DMS114 treated with DMSO at 0.1 percent for 48 hours (cell line): ENCODE results near the gene APLP2.

Experiments used
- DNase-seq: peaks from one replicate; lab custom pipeline; 2025; ENCODE audit not compliant: unreplicated experiment; lab: John Stamatoyannopoulos, UW

The APLP2 gene

DNA sequence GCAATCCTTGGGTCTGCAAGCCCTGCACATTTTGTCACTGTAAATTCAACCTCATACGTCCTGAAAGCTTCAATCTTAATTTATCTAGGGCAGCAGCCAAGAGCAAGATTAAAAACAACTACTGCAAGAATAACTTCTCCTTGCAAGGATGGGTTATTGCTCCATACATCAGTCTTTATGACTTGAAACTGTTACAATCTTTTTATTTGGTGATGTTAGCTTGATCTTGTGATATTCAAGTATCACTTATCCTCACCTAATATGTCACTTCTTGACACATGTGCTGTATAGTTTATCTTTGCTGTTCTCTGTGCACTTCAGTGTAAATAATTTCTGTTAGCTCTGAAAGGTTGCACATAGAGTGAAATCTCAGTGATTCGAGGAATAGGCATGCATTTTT, 14.7 kb upstream of the APLP2 start:
- DNase-seq, result no peak

DNA sequence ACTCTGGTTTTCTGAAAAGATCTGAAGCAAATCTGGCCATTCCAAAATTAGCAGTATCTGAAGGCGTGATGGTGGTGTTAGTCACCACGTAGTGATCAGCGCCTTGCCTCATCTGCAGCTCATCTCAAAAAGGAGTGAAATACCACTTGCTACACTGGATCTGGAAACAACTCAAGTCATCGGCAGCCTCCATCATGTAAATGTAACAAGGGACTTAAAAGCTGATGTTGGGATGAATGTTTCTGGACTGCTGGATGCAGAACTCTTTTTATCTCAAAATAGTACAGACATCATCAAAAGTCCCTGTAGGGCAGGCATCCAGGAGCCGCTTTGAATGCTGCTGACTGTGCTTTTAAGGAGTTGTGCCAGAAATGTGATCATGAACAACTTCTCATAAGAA, 14.1 kb upstream of the APLP2 start:
- DNase-seq, result no peak

DNA sequence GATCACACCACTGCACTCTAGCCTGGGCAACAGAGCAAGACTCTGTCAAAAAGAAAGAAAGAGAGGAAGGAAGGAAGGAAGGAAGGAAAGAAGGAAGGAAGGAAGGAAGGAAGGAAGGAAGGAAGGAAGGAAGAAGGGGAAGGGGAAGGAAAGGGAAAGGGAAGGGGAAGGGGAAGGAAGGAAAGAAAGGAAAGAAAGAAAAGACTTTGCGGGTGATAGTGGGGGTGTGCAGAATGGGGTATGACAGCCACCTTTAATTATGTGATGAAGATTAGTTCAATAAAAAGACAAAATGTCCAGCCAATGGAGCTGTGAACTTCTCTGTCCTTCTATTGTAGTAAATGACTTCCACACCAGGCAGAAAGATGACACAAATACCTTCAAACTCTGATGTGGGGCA, 8.7 kb upstream of the APLP2 start:
- no peak for DNase-seq

DNA sequence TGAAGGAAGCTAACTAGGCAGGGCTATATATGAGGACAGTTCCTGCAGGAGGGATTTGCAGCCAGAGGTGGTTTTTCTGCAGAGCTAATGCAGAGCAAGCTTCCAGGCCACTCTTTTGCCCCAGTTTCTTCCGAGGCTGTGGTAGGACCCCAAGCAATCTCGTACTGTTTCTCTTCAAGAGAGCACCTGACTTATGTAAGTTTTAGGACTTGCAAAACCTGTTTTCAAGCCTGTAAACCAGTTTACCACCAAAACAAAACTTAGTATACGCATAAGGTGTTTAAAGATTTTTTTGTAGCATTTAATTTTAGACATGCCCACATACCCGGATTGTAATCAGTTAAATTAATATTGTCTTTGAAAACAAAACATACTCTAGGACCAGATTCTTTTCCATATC, 7.7 kb upstream of the APLP2 start:
- DNase-seq, result no peak

DNA sequence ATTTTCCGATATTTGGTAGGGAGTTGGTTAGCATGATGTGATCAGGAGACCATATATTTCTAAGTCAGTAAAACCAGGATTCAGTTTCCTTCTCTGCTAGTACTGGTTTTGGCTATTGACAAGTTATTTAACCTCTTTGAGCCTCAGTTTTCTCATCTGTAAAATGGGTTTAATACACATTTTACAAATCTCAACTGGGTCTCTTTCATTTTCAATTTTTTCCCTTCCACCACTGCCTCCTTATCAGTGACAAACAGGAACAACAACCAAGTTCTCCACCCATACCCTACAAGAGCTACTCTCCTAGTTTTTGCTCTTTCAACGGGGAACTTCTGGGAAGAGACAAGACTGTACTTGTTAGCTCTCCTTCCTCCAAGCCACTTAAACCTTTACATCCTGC, 6.2 kb upstream of the APLP2 start:
- no peak for DNase-seq

DNA sequence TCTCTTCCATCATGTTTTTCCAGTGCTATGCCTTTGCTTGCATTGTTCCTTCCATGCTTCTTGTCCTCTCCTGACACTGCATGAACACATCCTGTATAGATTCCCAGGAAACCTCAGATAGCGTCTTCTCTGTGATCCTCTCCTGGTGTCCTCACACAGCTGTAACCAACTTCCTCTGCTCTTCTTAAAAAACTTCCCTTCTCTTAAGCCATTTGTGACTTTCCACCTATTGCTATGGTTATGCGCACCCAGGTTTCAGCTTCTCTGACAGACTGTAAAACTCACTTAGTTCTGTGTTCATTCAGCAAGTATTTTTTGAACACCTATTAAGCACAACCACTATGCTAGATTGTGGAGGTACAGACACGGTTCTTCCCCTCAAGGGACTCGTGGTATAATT, 5.1 kb upstream of the APLP2 start:
- no peak for DNase-seq

DNA sequence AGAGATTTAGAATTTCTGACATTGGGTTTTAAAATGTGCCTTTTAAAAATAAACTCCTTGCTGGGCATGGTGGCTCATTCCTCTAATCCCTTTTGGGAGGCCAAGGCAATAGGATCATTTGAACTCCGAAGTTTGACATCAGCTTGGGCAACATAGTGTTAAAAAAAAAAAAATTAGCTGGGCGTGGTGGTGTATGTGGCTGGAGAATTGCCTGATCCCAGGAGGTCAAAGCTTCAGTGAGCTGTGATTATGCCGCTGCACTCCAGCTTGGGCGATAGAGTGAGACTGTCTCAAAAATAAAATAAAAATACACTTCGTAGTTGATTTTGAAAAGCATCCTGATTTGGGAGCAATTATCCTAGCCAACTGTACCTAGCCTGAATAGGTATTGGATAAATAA, 3.4 kb upstream of the APLP2 start:
- DNase-seq, result no peak

DNA sequence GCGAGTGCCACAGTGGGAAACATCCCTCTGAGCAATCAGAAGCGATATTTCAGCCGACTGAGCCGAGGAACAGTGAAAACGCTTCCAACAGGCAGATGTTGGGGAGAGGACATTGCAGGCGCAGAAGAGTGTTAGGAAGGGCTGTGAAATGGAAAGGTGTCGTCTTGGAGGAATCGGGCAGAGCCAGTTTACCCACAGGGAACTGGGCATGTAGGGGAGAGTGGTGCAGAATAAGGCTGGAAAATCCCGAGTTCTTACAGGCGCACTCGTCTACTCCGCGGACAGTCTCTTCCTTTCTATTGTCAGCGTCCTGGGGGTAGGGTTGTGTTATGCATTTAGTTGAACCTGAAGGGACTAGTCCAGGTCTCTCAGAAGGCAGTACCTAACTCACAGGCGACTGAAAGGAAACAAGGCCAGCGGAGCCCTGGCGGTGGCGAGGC, 1.1 kb upstream of the APLP2 start:
- DNase-seq, result peak; percentile 16

DNA sequence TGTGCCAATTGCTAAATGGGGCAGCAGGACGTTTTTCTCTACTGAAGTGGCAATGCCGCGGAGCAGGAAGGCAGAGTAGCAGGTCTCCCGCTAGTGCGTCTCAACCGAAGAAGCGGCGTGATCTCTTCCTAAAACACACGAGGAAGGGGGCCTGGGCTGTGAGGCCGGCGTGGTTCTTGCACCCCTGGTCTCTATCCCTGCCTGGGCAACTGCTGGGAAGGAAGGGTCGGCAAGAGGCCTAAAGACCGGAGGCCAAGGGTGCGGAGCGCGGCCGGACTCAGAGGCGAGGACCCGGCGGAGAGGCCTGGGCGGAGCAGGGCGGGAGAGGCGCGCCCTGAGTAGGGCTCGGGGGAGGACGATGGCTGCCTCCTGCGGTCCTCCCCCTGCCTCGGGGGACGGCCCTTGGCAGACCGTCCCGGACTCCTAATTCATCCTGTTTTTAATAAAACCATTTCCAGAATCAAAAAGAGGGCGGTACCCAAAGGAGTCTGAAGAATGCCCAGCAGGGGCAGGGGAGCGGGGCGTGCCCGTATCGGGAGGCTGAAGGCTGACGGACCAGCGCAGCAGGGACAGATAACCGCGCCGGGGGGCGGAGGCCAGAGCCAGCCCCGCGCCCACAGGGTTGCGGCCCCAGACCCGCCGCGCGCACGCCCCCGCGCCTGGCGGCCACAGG, 572 bp upstream of the APLP2 start:
- DNase-seq, result peak; percentile 28

DNA sequence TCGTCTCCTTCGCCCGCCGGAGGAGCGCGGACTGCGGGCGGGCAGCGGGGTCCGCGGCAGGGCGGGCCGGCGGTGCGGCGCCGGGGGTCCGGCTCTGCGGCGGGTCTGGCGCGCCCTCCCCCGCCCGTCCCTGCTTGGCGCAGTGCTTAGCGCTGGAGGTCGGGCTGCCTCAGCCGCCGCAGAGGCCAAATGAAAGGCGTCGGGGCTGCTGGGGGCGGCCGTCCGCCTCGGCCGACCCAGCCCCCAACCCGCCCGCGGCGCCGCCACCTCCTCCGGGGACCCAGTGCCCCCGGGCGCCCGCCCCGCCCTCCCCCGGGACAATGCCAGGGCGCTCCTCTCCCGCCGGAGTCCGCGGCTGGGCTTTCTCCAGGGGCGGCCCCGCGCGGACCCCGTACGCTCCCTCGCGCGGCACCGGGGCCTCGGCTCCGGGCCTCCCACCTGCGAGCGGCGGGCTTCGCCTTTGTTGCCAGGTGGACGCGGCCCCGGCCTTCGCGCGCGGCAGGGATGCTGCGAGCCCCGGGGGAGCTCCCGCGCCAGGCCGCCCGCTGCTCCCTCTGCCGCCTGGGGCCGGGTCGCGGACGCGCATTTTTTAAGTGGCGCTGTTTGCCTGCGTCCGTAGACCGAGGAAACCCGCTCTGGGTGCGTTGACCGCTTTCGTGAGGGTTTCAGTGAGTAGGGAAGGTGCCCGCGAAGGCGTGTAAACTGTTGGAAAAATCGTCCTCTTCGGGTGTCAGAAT, 583 bp downstream of the APLP2 start:
- no peak for DNase-seq

DNA sequence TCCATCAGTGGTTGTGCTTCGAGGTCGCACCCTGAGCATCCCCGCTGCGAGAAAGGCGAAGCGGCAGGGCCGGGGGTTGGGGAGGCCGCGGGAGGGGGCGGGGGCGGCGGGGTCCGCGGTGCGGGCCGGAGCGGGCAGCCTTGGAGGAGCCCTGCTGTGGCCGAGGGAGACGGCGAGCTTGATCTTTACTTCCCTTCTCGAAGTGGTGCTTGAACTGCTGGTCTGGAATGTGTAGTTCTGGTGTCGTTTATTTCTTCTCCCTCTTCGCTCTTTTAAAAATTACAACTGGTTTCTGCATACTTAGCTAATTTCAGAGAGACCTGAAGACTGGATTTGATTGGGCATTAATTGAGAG, 1.1 kb downstream of the APLP2 start:
- no peak for DNase-seq

DNA sequence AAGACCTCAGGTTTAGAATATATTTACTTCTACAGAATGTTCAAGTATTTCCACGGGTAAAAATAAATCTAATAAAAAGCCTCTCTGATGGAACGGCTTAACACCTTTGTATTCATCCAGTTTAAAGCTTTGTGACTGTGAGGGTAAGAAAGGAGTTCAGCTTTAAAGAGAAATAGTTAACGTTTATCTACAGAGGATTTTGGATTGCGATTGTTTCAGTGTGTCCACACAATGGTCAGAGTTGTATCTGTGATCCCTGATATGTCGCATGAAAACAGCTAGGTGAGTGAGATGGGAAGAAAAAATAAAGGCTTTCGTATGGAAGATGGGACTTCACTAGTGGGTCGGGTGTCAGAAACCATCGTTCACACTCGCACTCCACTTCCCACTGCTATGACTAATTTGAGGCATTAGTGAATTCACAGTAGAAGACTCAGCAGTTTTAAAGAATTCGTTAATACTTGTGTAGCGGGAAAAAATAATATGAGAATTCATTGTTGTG, 1.6 kb downstream of the APLP2 start:
- DNase-seq, result no peak

DNA sequence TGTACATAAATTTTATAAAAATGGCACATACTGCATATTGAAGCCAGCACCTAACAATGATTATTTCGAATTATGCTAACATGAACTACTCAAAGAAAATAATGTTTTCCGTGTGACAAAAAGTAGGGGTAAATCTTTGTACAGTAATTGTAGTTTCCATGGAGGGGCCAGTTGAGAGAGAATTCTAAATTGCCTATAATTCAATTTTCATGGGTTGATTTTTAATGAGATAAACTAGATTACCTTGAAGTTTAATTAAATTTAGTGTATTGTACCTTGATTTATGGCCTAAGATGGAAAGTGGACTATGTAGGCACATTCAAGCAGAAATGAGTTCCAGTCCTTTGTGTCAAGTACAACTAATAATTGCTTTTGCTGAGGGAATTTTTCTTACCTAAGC, 5.0 kb downstream of the APLP2 start:
- DNase-seq, result no peak

DNA sequence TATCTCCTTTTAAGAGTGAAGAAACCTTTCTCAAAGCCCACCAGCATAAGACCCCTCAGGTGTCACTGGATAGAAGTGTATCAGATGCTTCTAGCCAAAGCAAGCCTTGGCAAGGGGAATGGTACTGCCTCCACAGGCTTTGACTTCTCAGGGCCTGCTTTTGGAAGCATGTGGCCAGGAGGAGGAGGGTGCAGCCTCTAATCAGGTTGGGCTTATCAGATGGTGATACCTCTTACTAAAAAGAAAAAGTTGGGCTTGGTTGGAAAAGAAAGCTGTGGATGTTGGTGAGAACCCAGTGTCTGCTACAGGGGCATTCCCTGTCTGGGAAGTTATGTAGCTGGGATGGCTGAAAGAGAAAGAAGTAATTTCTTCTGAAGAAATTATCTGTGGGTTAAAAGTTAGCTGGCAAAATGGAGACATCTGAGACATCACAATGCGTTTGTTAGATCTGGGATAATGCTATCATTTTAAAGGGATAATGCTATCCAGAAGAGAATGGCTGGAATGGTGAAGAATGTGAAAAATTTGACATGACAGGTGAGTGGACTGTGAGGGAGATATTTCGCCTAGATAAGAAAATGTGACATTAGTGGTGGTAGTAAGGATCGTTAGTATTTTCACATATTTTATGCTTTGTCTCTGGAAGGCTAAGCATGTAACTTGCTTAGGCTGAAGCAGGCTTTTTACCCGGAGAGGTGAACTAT, 7.2 kb downstream of the APLP2 start:
- DNase-seq, result no peak

DNA sequence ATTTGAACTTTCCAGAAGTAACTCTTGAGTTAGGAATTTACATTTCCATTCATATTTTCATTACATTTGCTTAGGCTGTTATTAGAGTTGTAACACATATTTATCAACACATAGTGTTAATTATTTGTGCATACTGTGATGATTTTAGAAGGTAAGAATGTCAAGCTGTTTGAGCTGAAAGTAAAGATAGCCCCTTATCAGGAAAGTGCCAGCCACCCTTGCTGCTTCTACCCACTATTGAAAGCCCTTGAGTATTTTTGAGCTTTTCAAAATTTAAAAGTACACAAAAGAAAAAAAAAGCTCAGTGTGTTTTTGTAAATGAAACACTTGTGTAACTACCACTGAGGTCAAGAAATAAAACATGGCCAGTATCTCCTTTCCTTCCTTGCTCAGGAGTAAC, 8.0 kb downstream of the APLP2 start:
- DNase-seq, result no peak

DNA sequence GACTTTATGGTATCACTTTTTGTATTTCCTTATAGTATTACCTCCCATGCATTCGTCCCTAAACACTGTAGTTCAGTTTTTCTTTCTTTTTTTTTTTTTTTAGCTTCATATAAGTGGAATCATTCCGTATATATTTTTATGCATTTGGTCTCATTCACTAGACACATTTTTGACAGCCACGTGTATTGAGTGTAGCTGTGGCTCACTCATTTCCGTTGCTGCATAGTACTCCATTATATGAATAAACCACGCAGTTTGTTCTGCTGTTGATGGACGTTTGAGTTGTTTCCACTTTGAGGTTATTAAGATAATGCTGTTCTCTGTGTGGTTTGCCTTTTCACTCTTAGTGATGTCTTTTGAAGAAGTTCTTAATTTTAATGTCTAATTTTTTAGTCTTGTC, 8.4 kb downstream of the APLP2 start:
- DNase-seq, result no peak

DNA sequence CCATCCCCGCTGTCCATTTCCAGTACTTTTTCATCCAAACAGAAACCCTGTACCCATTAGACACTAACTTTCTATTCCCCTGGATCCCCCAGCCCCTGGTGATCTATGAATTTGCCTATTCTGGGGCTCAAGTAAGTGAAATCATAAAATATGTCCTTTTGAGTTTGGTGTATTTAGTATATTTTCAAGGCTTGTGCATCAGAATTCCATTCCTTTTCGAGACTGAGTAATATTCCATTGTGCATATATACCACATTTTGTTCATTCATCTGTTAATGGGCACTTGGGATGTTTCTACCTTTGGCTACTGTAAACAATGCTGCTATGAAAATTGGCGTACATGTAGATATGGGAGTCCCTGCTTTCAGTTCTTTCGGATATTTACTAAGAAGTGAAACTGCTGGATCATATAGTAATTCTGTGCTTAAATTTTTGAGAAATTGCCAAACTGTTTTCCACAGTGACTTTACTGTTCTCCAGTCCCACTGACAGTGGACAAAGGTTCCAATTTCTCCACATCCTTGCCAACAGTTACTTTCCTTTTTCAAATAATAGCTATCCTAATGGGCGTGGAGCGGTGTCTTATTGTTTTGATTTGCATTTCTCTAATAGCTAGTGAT, 16.1 kb downstream of the APLP2 start:
- DNase-seq, result no peak

DNA sequence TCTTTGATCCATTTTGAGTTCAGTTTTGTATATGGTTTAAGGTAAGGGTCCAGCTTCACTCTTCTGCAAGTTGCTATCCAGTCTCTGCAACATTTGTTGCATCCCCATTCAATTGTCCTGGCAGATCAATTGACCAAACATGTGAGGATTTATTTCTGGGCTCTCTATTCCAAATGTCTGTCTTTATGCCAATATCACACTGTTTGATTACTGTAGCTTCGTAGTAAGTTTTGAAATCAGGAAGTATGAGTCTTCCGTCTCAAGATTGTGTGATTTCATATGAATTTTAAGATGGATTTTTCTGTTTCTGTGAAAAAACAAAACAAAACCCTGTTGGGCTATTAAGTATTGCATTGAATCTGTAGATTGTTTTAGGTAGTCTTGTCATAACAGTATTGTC, 17.0 kb downstream of the APLP2 start:
- DNase-seq, result no peak

DNA sequence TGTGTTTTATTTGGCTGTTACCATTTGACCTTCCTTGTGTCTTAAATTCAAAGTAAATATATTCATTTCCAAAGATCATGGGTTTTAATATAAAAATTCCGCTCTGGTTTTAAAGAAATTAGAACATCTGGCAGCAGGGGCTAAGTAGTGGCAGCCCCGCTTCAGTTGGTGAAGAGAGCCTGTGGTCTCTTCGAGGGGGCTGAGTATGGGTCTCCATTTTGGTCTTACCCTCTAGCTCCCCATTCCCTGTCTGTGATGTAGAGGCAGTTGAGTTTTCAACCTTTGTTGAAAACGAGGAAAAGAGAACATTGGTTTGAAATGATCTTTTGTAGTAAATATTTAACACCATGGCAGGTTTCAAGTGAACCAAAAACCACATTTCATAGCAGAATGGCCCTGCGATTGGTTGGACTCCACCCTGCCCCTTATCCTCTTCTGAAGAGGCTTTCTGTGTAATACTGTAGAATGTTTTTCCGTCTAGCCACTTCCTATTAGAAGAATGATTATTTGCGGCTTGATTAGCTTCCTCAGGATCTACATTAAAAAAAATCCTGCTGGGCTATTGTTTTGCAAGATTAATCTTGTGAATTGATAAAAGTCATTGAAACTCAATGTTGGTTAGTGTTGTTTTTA, 17.7 kb downstream of the APLP2 start:
- DNase-seq, result no peak

DNA sequence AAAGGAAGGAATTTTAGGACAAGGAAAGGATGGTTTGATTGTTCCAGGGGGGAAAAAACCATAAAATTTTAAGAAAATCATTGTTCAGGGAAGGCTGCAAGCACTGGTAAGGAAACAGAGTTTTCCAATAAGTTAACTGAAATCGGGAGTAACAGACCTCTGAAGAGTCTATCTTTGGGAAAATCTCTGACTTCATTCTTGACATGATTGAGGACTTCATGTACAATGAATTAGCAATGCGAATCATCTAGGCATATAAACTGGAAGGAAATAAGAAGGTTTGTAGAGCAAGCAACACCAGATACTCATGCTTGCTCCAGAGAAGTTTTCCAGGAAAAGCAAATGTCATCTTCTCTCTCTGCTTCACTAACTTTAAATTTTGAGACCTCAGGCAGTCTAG, 18.5 kb downstream of the APLP2 start:
- DNase-seq, result no peak

DNA sequence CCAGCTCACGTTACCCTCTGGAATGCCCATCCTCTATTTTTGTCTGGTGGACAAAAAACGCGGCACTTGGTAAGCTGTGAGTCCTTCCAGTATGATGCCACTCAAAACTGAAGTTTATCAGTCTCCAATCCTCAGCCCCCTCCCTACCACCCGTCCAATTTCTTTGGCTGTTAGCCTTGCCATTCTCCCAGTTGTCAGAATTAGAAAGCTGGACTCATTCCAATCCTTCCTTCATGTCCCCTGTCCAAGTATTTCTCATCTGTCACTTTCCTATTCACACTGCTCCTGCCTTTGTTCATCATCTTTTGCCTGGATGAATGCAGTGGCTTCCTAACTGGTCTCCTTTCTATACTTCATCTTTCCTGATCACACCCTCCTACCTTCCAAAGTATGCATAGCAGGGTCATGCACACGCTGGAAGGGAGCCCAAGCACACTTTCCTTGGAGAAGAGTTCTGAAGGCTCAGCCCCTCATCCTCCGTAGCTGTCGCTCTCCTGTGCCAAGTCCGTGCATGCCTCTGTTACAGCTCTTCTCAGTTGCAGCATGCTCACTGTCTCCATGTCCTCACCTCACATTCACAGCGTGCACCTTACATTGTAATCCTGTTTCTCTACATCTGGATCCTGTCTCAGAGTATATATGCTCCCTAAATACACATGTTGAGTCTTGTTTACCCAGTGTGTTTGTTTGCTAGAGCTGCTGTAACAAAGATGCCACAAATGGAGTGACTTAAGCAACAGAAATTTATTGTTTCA, 19.4 kb downstream of the APLP2 start:
- DNase-seq, result no peak
